Suprapubic skin (tissue), 3 donors: ENCODE measurements around the gene LRMDA.

Experiments
- CTCF ChIP-seq, 2 donors: fragments of 200-600 bp in 1 of 2; fragments of 450-650 bp in 1 of 2; sonication (generic) in 1 of 2; IDR thresholded peaks; one replicate each; pipeline ENCODE4 v1.5.1; 2016 to 2019; ENCODE audit warnings: antibody characterized with exemption in 2 of 2, mild to moderate bottlenecking in 1 of 2, moderate library complexity in 1 of 2
- EP300 ChIP-seq: sonication (generic); formaldehyde crosslinking; IDR thresholded peaks from one replicate; pipeline ENCODE4 v1.6.1; 2017; ENCODE audit warnings: antibody characterized with exemption
- POLR2A ChIP-seq, 2 donors: fragments of 450-650 bp; IDR thresholded peaks; one replicate each; pipeline ENCODE4 v1.6.1; 2017; ENCODE audit warnings: antibody characterized with exemption in 2 of 2, mild to moderate bottlenecking in 2 of 2, moderate library complexity in 2 of 2

GRCh38 chr10:75449382-75450074 lies 18.1 kb downstream of the LRMDA start:
- TF ChIP-seq CTCF (IDR thresholded peaks at IDR 0.05) (no peak), POLR2A (IDR thresholded peaks at IDR 0.05) (no peak), EP300 (no peak)
